ENCODE measurements around the gene AGAP1.

The AGAP1 gene

GRCh38 chr2:235811446-235812184 lies 317.8 kb downstream of the AGAP1 start:
- DNase-seq (ENCODE audit: low read depth), result no peak

- DNase-seq (ENCODE audit: low read depth), result no peak
Observed at GRCh38 chr2:235812185-235812665, 318.4 kb downstream of the AGAP1 start.

GRCh38 chr2:235813398-235813797 lies 319.6 kb downstream of the AGAP1 start:
- DNase-seq (ENCODE audit: low read depth), result no peak

- no peak for DNase-seq (ENCODE audit: low read depth)
Observed at GRCh38 chr2:235820571-235820970, 326.7 kb downstream of the AGAP1 start.

GRCh38 chr2:235824331-235824730 lies 330.5 kb downstream of the AGAP1 start:
- DNase-seq (ENCODE audit: low read depth), result no peak

- DNase-seq (ENCODE audit: low read depth), result no peak
Observed at GRCh38 chr2:235825946-235826345, 332.1 kb downstream of the AGAP1 start.

- DNase-seq (ENCODE audit: low read depth), result no peak
Observed at GRCh38 chr2:235826826-235827225, 333.0 kb downstream of the AGAP1 start.

GRCh38 chr2:235827585-235827992 lies 333.7 kb downstream of the AGAP1 start:
- no peak for DNase-seq (ENCODE audit: low read depth)

- no peak for DNase-seq (ENCODE audit: low read depth)
Observed at GRCh38 chr2:235829726-235830125, 335.9 kb downstream of the AGAP1 start.

- DNase-seq (ENCODE audit: low read depth), result no peak
Observed at GRCh38 chr2:235831755-235832154, 337.9 kb downstream of the AGAP1 start.

GRCh38 chr2:235832941-235833340 lies 339.1 kb downstream of the AGAP1 start:
- DNase-seq (ENCODE audit: low read depth), result no peak

- DNase-seq (ENCODE audit: low read depth), result no peak
Observed at GRCh38 chr2:235833971-235834620, 340.3 kb downstream of the AGAP1 start.

GRCh38 chr2:235834781-235835180 lies 340.9 kb downstream of the AGAP1 start:
- no peak for DNase-seq (ENCODE audit: low read depth)

- no peak for DNase-seq (ENCODE audit: low read depth)
Observed at GRCh38 chr2:235835810-235836209, 342.0 kb downstream of the AGAP1 start.

GRCh38 chr2:235836491-235836911 lies 342.7 kb downstream of the AGAP1 start:
- DNase-seq (ENCODE audit: low read depth), result no peak

GRCh38 chr2:235839226-235839625 lies 345.4 kb downstream of the AGAP1 start:
- no peak for DNase-seq (ENCODE audit: low read depth)

- DNase-seq (ENCODE audit: low read depth), result no peak
Observed at GRCh38 chr2:235839974-235840373, 346.1 kb downstream of the AGAP1 start.

GRCh38 chr2:235841863-235842262 lies 348.0 kb downstream of the AGAP1 start:
- DNase-seq (ENCODE audit: low read depth), result no peak

- DNase-seq (ENCODE audit: low read depth), result no peak
Observed at GRCh38 chr2:235842941-235843340, 349.1 kb downstream of the AGAP1 start.

- DNase-seq (ENCODE audit: low read depth), result no peak
Observed at GRCh38 chr2:235843591-235844395, 349.9 kb downstream of the AGAP1 start.

GRCh38 chr2:235844561-235844960 lies 350.7 kb downstream of the AGAP1 start:
- DNase-seq (ENCODE audit: low read depth), result no peak

- DNase-seq (ENCODE audit: low read depth), result no peak
Observed at GRCh38 chr2:235845245-235845644, 351.4 kb downstream of the AGAP1 start.

GRCh38 chr2:235847576-235847975 lies 353.7 kb downstream of the AGAP1 start:
- no peak for DNase-seq (ENCODE audit: low read depth)

Measured in activated T-helper 9 cell treated with anti-CD3 and anti-CD28 coated beads, Interleukin-2, amount 50 U/mL, for 16 hours (primary cell).